HG03097 (cell line): Measurements from ENCODE around the gene SIK2.

Source experiments
- ATAC-seq: cut with Tn5 transposase; IDR thresholded peaks from one replicate; pipeline ENCODE4 v1.9.1; 2021; ENCODE audit not compliant: unreplicated experiment, low FRiP score

Gene SIK2

GRCh38 chr11:111601979-111602864, at the start of gene SIK2:
TSS of gene SIK2 (plus strand) at chr11:111602449. CDS start at chr11:111602564, 115 bp downstream.
- ATAC-seq = peak; percentile 88

- ATAC-seq = no peak
Observed at GRCh38 chr11:111554532-111554931, 47.7 kb upstream of the SIK2 start.

GRCh38 chr11:111555255-111555654, 47.0 kb upstream of the SIK2 start:
- ATAC-seq = no peak

DNA sequence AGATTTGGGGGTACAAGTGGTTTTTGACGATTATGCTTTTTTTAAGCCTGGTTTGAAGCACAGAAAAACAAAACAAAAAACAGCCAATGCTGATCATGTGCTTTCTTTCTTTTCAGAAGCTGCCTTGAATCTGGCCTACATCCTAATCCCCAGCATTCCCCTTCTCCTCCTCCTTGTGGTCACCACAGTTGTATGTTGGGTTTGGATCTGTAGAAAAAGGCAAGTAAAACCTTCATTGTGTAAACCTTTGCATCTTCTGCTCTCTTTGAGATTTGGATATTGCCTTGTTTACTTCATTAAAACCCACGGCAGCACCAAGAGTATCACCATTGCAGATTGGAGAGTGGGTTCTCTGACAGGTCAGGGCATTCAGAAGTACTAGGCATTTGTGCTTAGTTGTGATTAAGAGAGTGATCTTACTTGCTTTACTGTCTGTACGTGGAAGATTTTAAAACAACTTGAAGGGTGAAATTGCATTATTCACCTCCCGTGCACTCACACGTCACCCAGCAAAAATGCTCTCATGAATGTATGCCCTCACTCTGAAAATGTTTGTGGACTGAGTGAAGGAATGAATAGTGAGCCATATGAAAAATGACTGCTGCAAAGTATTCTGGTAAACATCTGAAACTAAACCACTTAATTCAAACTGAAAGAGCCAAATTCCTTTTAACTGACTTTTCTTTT, 44.7 kb upstream of the SIK2 start:
- ATAC-seq = no peak

DNA sequence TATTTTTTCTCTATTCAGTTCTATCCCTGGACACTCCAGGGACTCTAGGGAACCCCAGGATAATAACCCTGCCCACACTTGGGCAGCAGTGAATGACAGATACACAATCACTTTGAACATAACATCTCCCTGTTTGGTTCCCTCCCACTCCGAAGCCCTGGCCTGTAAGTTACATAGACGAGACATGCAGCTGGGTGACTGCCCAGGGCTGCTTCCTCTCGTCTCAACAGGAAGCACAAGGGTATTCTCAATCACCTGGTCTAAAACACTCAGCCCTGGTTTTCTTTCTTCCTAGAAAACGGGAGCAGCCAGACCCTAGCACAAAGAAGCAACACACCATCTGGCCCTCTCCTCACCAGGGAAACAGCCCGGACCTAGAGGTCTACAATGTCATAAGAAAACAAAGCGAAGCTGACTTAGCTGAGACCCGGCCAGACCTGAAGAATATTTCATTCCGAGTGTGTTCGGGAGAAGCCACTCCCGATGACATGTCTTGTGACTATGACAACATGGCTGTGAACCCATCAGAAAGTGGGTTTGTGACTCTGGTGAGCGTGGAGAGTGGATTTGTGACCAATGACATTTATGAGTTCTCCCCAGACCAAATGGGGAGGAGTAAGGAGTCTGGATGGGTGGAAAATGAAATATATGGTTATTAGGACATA, 42.3 kb upstream of the SIK2 start:
- ATAC-seq = no peak

GRCh38 chr11:111560800-111561199, 41.4 kb upstream of the SIK2 start:
- ATAC-seq = no peak

DNA sequence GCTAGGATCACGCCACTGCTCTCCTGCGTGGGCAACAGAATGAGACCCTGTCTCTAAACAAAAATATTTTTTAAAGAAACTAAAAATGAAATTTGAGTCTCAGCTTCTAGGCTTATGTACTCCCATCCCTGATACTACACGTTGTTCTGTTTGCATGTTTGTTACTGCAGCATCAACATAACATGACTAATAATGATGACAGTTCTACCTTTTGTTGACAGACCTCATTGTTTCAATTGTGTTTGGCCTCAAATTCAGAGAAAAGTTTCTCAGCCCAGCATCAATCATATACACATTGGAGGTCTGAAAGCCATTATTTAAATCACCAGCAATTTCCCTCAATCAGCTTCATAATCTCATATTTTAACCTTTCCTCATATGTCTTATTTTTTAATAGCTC, 40.9 kb upstream of the SIK2 start:
- ATAC-seq = no peak

DNA sequence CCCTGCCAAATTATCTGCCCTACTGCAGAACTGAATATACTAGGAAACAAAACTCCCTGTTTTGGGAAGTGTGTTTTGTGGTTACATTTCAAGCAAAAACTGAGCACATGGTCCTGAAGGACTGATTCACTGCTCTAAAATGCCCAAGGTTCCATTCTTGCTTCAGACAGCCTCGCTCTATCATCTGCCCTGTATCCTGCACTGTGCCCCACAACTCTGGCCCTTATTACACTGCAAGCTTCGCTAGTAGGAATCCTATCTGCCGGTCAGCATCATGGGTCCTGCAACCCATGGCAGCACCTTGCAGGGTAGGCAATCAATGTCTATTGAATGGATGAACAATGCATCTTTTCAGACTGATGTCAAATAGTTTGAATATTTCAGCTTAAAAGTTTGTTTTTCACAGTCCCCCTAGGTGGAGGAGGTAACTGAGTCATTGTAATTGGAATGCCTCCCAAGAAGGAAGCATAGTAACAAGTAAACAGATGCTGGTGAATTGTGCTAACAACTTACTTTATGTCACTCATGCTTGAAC, 40.4 kb upstream of the SIK2 start:
- no peak for ATAC-seq

DNA sequence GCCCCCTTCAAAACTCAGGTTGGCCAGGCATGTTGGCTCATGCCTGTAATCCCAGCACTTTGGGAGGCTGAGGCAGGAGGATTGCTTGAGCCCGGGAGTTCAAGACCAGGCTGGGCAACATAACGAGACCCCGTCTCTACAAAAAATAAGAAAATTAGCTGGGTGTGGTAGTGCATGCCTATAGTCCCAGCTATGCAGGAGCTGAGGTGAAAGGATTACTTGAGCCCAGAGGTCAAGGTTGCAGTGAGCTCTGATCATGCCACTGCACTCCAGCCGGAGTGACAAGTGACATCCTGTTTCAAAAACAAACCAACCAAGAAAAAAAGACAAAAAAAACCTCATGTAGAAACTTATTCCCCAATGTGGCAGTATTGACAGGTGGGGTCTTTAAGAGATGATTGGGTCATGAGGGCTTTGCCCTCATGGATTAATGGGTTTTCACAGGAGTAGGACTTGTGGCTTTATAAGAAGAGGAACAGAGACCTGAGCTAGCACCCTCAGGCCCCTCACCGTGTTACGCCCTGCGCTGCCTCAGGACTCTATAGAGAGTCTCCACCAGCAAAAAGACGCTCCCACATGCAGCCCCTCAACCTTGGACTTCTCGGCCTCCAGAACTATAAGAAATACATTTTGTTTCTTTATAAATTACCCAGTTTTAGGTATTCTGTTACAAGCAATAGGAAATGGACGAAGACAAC, 39.4 kb upstream of the SIK2 start:
- no peak for ATAC-seq

DNA sequence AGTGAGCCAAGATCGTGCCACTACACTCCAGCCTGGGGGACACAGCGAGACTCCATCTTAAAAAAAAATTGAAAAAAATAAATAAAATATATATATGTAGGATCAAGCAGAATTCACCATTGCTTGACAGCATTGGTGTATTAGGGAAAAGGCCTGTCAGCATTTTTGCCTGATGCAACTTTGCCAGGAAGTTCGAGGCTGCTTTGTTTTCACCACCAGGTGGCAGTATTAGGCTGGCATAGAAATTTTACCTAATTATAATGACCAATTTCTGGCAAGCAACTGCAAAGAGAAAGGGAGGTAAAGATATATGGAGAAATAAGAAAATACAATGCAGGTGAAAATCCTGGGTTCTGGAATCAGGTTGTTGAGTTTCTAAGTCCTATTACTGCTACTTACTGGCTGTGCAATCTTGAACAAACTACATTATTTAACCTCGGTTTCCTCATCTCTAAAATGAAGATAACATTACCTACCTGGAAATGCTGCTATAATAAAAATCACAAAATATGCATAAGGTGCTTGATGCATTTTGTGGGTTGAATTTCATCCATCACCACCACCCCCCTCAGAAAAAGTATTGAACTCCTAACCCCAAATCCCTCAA, 37.0 kb upstream of the SIK2 start:
- ATAC-seq = no peak

DNA sequence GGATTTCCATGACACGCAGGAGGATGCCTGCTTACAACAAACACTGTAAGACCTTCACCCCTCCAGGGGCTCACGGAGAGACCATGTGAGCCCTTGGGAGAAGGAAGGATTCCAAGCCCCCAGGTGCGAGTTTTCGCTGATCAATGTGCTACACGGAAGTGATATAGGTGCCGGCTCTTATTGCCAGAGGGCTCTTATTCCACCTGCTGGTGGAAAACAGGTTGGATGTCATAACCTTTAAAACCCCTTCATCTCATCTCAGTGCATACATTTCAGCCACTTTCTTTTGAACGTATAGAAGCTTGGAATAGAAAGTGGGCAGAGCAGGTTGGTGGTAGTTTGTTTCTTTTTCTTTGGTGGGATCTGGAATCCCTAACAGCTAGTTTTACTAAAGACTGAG, 35.9 kb upstream of the SIK2 start:
- no peak for ATAC-seq

- ATAC-seq = no peak
Observed at GRCh38 chr11:111569476-111569875, 32.8 kb upstream of the SIK2 start.

- ATAC-seq = no peak
Observed at GRCh38 chr11:111570796-111571195, 31.5 kb upstream of the SIK2 start.

DNA sequence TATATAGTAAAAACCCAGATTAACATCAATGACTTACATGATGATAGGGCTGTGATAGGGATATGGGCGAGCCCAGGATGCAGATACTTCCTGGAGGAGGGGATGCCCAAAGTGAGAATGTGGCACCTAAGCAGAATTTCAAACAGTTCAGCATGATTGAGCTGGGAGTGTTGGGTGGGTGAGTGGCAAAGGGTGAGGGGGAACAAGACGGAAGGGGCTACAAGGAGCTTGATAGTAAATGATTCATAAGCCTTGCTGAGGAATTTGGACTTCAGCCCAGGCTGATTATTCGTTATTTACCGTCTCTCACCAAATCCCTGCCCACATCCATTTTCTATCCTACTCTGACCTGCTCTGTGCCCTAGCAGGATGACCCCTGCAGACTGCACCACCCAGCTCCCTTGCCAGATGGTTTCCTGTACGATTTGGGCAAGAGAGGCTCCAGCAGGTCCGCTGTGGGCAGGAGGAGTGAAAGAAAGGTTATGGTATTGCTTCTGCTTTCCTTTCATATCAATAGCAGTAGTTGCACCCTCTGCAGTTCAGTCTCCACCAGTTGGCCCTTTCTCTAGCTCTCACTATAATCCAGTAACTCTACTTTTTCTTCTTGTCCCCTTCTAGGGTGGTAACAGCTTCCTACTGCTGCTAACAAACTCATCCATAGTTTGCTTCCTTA, 30.3 kb upstream of the SIK2 start:
- no peak for ATAC-seq

DNA sequence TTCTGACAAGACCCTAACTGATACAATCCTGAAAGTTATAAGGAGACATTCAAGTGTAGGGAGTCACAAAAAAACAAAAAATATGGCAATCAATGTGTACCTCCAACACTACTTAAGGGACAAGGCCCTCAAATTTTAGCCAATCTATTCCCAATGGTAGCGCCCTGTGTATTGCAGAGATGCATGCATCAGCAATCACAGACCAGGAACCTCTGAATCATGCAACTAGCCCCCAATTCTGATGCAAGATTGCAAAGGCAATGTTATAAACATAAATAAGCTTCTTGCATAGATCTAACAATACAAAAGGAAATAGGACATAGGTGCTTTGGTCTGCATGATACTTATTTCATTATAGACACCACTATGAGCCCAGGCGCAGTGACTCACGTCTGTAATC, 29.7 kb upstream of the SIK2 start:
- ATAC-seq = no peak

GRCh38 chr11:111573821-111574249, 28.4 kb upstream of the SIK2 start:
- ATAC-seq = no peak

DNA sequence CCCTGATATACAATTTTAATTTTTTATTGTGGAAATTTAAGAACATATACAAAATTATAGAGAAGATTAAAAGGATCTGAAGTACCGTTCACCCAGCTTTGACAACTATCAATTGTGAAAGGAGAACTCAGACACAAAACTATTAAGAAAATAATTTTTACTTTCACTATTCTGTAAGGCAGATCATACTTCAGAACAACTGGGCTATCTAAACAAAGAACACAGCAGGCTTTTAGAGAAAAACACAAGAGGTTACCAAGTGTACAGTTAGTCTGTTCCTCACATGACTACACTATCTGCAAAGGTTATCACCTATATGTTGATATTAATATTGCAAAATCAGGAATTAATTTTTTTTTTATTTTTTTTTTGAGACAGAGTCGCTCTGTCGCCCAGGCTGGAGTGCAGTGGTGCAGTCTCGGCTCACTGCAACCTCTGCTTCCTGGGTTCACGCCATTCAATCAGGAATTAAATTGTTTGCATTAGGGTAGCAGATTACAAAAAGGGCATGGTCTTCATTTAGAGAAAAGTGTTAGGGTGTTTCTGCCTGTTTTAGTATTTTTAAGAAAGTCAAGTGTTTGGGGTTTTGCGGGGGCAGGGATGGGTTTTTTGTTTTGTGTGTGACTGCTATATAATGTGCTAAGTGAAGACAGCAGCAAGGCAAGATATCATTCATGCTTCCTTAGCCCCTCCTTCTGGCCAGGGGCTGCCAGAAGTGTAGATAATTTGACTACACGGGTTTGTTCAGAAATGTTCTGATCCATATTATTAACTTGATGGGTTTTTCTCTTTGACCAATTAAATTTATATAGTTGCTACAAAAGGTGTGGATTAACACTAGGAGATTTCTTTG, 27.6 kb upstream of the SIK2 start:
- no peak for ATAC-seq

GRCh38 chr11:111575740-111576139, 26.5 kb upstream of the SIK2 start:
- no peak for ATAC-seq

- ATAC-seq = no peak
Observed at GRCh38 chr11:111577821-111578220, 24.4 kb upstream of the SIK2 start.
